H9 (cell line): ENCODE results near the gene GLT1D1. TPM values are rescaled to one million over a fixed set of nuclear protein-coding genes. Genes with fewer than 3 reads are reported as not detected.

ENCODE experiments used
- DNase-seq: peaks from one replicate; pipeline ENCODE4 v3.0.0-alpha.2; 2017
- H2AFZ ChIP-seq: one replicate; pipeline ENCODE4 v1.6.1; 2013; ENCODE audit warnings: mild to moderate bottlenecking, low read length, control low read depth, moderate library complexity
- H2AK5ac ChIP-seq: 2 replicates; pipeline ENCODE4 v1.6.1; 2013; ENCODE audit warnings: low read length, control low read depth, mixed read lengths; ENCODE audit not compliant: insufficient read length
- H2BK120ac ChIP-seq: one replicate; pipeline ENCODE4 v1.6.1; 2013; ENCODE audit warnings: low read depth, mild to moderate bottlenecking, low read length, control low read depth, inconsistent platforms; ENCODE audit not compliant: poor library complexity, severe bottlenecking
- H2BK12ac ChIP-seq: 2 replicates; pipeline ENCODE4 v1.6.1; 2013; ENCODE audit warnings: low read length, control low read depth, mixed read lengths, low read depth; ENCODE audit not compliant: insufficient read length
- H2BK15ac ChIP-seq: 2 replicates; pipeline ENCODE4 v1.6.1; 2013; ENCODE audit warnings: low read depth, low read length, control low read depth
- H2BK20ac ChIP-seq: one replicate; pipeline ENCODE4 v1.6.1; 2013; ENCODE audit warnings: low read depth, mild to moderate bottlenecking, low read length, control low read depth, inconsistent platforms; ENCODE audit not compliant: poor library complexity, severe bottlenecking
- H2BK5ac ChIP-seq: 2 replicates; pipeline ENCODE4 v1.6.1; 2013; ENCODE audit warnings: low read length, control low read depth, mixed read lengths; ENCODE audit not compliant: insufficient read length
- H3K14ac ChIP-seq: 2 replicates; pipeline ENCODE4 v1.6.1; 2013; ENCODE audit warnings: low read length, control low read depth; ENCODE audit not compliant: insufficient read depth
- H3K18ac ChIP-seq: 2 replicates; pipeline ENCODE4 v1.6.1; 2013; ENCODE audit warnings: low read depth, mild to moderate bottlenecking, mixed read lengths, low read length, control low read depth; ENCODE audit not compliant: insufficient read length
- H3K23ac ChIP-seq: 2 replicates; pipeline ENCODE4 v1.6.1; 2013; ENCODE audit warnings: low read length, control low read depth, mixed read lengths, low read depth; ENCODE audit not compliant: insufficient read length
- H3K23me2 ChIP-seq: 2 replicates; pipeline ENCODE4 v1.6.1; 2013; ENCODE audit warnings: low read depth, mild to moderate bottlenecking, mixed read lengths, low read length, control low read depth; ENCODE audit not compliant: insufficient read length, poor library complexity, severe bottlenecking
- H3K27ac ChIP-seq: 2 replicates; pipeline ENCODE4 v1.5.1; 2013; ENCODE audit warnings: low read length, control low read depth, mixed read lengths, low read depth; ENCODE audit not compliant: insufficient read length
- H3K27me3 ChIP-seq: 2 replicates; pipeline ENCODE4 v1.6.1; 2013; ENCODE audit warnings: low read length, control low read depth, inconsistent platforms; ENCODE audit not compliant: insufficient read depth
- H3K4ac ChIP-seq: 2 replicates; pipeline ENCODE4 v1.6.1; 2013; ENCODE audit warnings: low read depth, mild to moderate bottlenecking, control low read depth, inconsistent platforms, low read length, moderate library complexity
- H3K4me1 ChIP-seq: 2 replicates; pipeline ENCODE4 v1.6.1; 2013; ENCODE audit warnings: low read length, control low read depth, inconsistent platforms; ENCODE audit not compliant: insufficient read depth
- H3K4me2 ChIP-seq: 2 replicates; pipeline ENCODE4 v1.6.1; 2013; ENCODE audit warnings: low read length, control low read depth, mixed read lengths; ENCODE audit not compliant: insufficient read length, insufficient read depth
- H3K56ac ChIP-seq: 2 replicates; pipeline ENCODE4 v1.6.1; 2013; ENCODE audit warnings: low read depth, mild to moderate bottlenecking, mixed read lengths, low read length, control low read depth; ENCODE audit not compliant: insufficient read length
- H3K79me1 ChIP-seq: 2 replicates; pipeline ENCODE4 v1.6.1; 2013; ENCODE audit warnings: low read depth, mild to moderate bottlenecking, moderate library complexity, low read length, control low read depth, inconsistent platforms; ENCODE audit not compliant: insufficient read depth, poor library complexity, severe bottlenecking
- H3K79me2 ChIP-seq: 2 replicates; pipeline ENCODE4 v1.6.1; 2013; ENCODE audit warnings: low read length, control low read depth, inconsistent platforms; ENCODE audit not compliant: insufficient read depth
- H3K9ac ChIP-seq: 2 replicates; pipeline ENCODE4 v1.6.1; 2013; ENCODE audit warnings: low read length, control low read depth, mixed read lengths; ENCODE audit not compliant: insufficient read length; ENCODE audit errors: extremely low read depth
- H3K9me3 ChIP-seq: one replicate; pipeline ENCODE4 v1.6.1; 2013; ENCODE audit warnings: low read depth, low read length, inconsistent platforms; ENCODE audit not compliant: control insufficient read depth
- H3T11ph ChIP-seq: one replicate; pipeline ENCODE4 v1.6.1; 2013; ENCODE audit warnings: mild to moderate bottlenecking, low read length, control low read depth, inconsistent platforms
- H4K20me1 ChIP-seq: one replicate; pipeline ENCODE4 v1.6.1; 2013; ENCODE audit not compliant: control insufficient read depth, insufficient read length, insufficient read depth
- H4K5ac ChIP-seq: 2 replicates; pipeline ENCODE4 v1.6.1; 2013; ENCODE audit warnings: low read depth, mild to moderate bottlenecking, mixed read lengths, low read length, control low read depth; ENCODE audit not compliant: insufficient read length
- H4K8ac ChIP-seq: replicated peaks from 2 replicates; pipeline ENCODE4 v1.6.1; 2013; ENCODE audit warnings: low read length, control low read depth, mixed read lengths, low read depth; ENCODE audit not compliant: insufficient read length
- H4K91ac ChIP-seq: 2 replicates; pipeline ENCODE4 v1.6.1; 2013; ENCODE audit warnings: low read depth, mild to moderate bottlenecking, moderate library complexity, mixed read lengths, low read length, control low read depth; ENCODE audit not compliant: insufficient read length
- H3K27ac Mint-ChIP-seq, 3 experiments: 2 replicates in 2 of 3; 3 replicates in 1 of 3; pipeline ENCODE4 v1.8.0; 2020 to 2021; ENCODE audit warnings: mixed read lengths in 3 of 3, mild to moderate bottlenecking in 1 of 3, moderate library complexity in 1 of 3
- H3K27me3 Mint-ChIP-seq: 2 replicates; pipeline ENCODE4 v1.8.0; 2021; ENCODE audit warnings: low read depth, mild to moderate bottlenecking, moderate library complexity, mixed read lengths
- H3K36me3 Mint-ChIP-seq, 3 experiments: 2 replicates in 2 of 3; 3 replicates in 1 of 3; pipeline ENCODE4 v1.8.0; 2020 to 2021; ENCODE audit warnings: low read depth in 3 of 3, mixed read lengths in 3 of 3; ENCODE audit not compliant: insufficient read depth in 1 of 3
- H3K4me1 Mint-ChIP-seq, 2 experiments: 2 replicates each; pipeline ENCODE4 v1.8.0; 2020; ENCODE audit warnings: mixed read lengths in 2 of 2
- H3K4me3 Mint-ChIP-seq, 2 experiments: 2 replicates in 1 of 2; 3 replicates in 1 of 2; pipeline ENCODE4 v1.8.0; 2020 to 2021; ENCODE audit warnings: mild to moderate bottlenecking in 2 of 2, mixed read lengths in 2 of 2, moderate library complexity in 1 of 2
- H3K9me3 Mint-ChIP-seq, 2 experiments: 2 replicates in 1 of 2; 3 replicates in 1 of 2; pipeline ENCODE4 v1.8.0; 2020; ENCODE audit warnings: mild to moderate bottlenecking in 2 of 2, mixed read lengths in 2 of 2, moderate library complexity in 1 of 2
- CTCF ChIP-seq: fragments of 200-600 bp; sonication (generic); conservative IDR thresholded peaks from 3 replicates; pipeline ENCODE4 v1.8.0; 2021; ENCODE audit warnings: antibody characterized with exemption, mild to moderate bottlenecking
- WGBS: extraction: QIAGEN DNeasy Blood & Tissue Kit; methylation state at CpG from one replicate; pipeline ENCODE4 v1.1.7; 2013; ENCODE audit warnings: missing lambda C conversion rate, low lambda C conversion rate, mixed read lengths; ENCODE audit not compliant: insufficient read length; ENCODE audit errors: extremely low coverage; 5-methylcytosine and 5-hydroxymethylcytosine counted together
- total RNA-seq: library from RNA; stranded (reverse); gene quantifications from 2 replicates; pipeline ENCODE4 v1.2.1, GENCODE V29; 2021

Gene GLT1D1
- total RNA-seq, 1 experiment from 2014 or later = 7.0 TPM

DNA sequence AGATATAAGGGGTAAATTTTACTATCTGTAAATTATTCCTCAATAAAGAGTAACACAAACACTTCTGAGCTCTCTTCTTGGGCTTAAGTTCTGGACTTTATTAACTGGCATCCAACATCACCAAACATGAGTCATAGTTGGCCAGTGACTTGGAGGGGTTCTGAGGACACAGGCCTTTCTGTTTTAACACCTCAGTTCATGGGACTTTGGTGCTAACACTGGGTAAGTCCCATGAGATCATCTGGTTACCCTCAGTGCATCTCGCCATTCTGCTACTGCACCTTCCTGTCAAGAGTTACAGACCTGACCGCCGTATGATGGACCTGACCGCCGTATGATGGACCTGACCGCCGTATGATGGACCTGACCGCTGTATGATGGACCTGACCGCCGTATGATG is 39.4 kb upstream of the GLT1D1 start:
- no peaks in the 10 kb centered on the region for H4K20me1 ChIP-seq
- H4K8ac ChIP-seq = no peak overlapping the region
- no peak overlapping the region for H3K18ac ChIP-seq
- H2BK5ac ChIP-seq = no peak overlapping the region
- Mint-ChIP-seq H3K9me3 (no peaks in the 10 kb centered on the region), H3K4me1 (peaks cover 32 to 37% of the 10 kb centered on the region in 2 experiments), H3K36me3 (peaks cover 20 to 35% (median 35%) of the 10 kb centered on the region in 3 experiments; a peak in 6 of 7 replicates), H3K4me3 (no peak overlapping the region), H3K27me3 (no peaks in the 10 kb centered on the region), H3K27ac (no peak overlapping the region)
- H3K27me3 ChIP-seq = no peaks in the 10 kb centered on the region
- H2BK15ac ChIP-seq = no peak overlapping the region
- no peak overlapping the region for H3K4ac ChIP-seq
- no peak overlapping the region for H4K91ac ChIP-seq
- no peak overlapping the region for H3T11ph ChIP-seq
- peaks cover 25% of the 10 kb centered on the region for H3K79me1 ChIP-seq
- H2AK5ac ChIP-seq = no peak overlapping the region
- no peak overlapping the region for H3K4me2 ChIP-seq
- no CpG with 5 or more reads among the region's 10 CpGs for WGBS
- no peak overlapping the region for H3K27ac ChIP-seq
- H2BK120ac ChIP-seq = no peak overlapping the region
- H3K79me2 ChIP-seq = peaks cover 43% of the 10 kb centered on the region
- no peaks in the 10 kb centered on the region for H3K23me2 ChIP-seq
- H2BK20ac ChIP-seq = no peak overlapping the region
- H3K9me3 ChIP-seq = no peaks in the 10 kb centered on the region
- H3K14ac ChIP-seq = no peak overlapping the region
- H3K9ac ChIP-seq = no peak overlapping the region
- H4K5ac ChIP-seq = no peak overlapping the region
- DNase-seq = no peak
- H3K23ac ChIP-seq = no peak overlapping the region
- H2AFZ ChIP-seq = no peak overlapping the region
- H2BK12ac ChIP-seq = no peak overlapping the region
- no peak overlapping the region for H3K56ac ChIP-seq
- no peak for TF ChIP-seq CTCF
- peaks cover 7% of the 10 kb centered on the region; the same call in 1 of the 2 replicates for H3K4me1 ChIP-seq
